Vagina (tissue), 2 donors: ENCODE results near the gene TMC8. TPM values are rescaled to one million over a fixed set of nuclear protein-coding genes. Genes with fewer than 3 reads are reported as not detected.

Experiments
- DNase-seq, 2 donors: peaks; one replicate each; pipeline ENCODE4 v3.0.0-alpha.2; 2017; ENCODE audit errors: extremely low spot score in 2 of 2
- H3K27ac ChIP-seq: fragments of 200-600 bp; sonication (generic); one replicate; pipeline ENCODE4 v1.5.1; 2019
- H3K27me3 ChIP-seq: fragments of 200-600 bp; sonication (generic); one replicate; pipeline ENCODE4 v1.5.1; 2019
- H3K36me3 ChIP-seq, 2 donors: fragments of 200-600 bp; sonication (generic); one replicate each; pipeline ENCODE4 v1.5.1; 2017 to 2019
- H3K4me1 ChIP-seq: fragments of 200-600 bp; sonication (generic); one replicate; pipeline ENCODE4 v1.5.1; 2019
- H3K4me3 ChIP-seq, 2 donors: fragments of 200-600 bp; sonication (generic); 1 replicate in 1 of 2; 2 replicates in 1 of 2; pipeline ENCODE4 v1.5.1; 2016 to 2019
- H3K9me3 ChIP-seq: fragments of 200-600 bp; sonication (generic); one replicate; pipeline ENCODE4 v1.5.1; 2019
- CTCF ChIP-seq, 3 experiments: fragments of 450-650 bp in 2 of 3; fragments of 200-600 bp in 1 of 3; sonication (generic) in 1 of 3; IDR thresholded peaks; one replicate each; pipeline ENCODE4 v1.5.1; 2017 to 2019; ENCODE audit warnings: antibody characterized with exemption in 3 of 3, mild to moderate bottlenecking in 2 of 3, moderate library complexity in 2 of 3
- POLR2A ChIP-seq, 2 donors: fragments of 450-650 bp; IDR thresholded peaks; one replicate each; pipeline ENCODE4 v1.6.1; 2017; ENCODE audit warnings: antibody characterized with exemption in 2 of 2, mild to moderate bottlenecking in 2 of 2, moderate library complexity in 2 of 2
- POLR2AphosphoS5 ChIP-seq, 2 donors: sonication (generic); formaldehyde crosslinking; IDR thresholded peaks; one replicate each; pipeline ENCODE4 v1.9.0; 2017; ENCODE audit warnings: antibody characterized with exemption in 2 of 2, mild to moderate bottlenecking in 2 of 2, low read depth in 1 of 2; ENCODE audit not compliant: insufficient read depth in 1 of 2
- intact Hi-C: fragments of 100-400 bp; cut with DNase I; formaldehyde crosslinking; loops from one replicate; pipeline ENCODE4 v1.15.1; 2023
- total RNA-seq: library from RNA; depleted of rRNA; stranded (reverse); fragments of >200 nt; gene quantifications from one replicate; pipeline ENCODE4 v1.2.3, GENCODE V29; 2016

TMC8 gene
- total RNA-seq, 1 donor from 2014 or later = 24.6 TPM

- peaks cover 0 to 7% of the 10 kb centered on the region in 2 donors for H3K36me3 ChIP-seq
- peak overlapping the region; percentile 79 for H3K27ac ChIP-seq
- no peak for TF ChIP-seq CTCF (IDR thresholded peaks at IDR 0.05)
- peaks cover 77% of the 10 kb centered on the region for H3K4me1 ChIP-seq
- H3K27me3 ChIP-seq = no peaks in the 10 kb centered on the region
- peak overlapping the region in 1 of 2 donors; percentile 78 for H3K4me3 ChIP-seq
- no peaks in the 10 kb centered on the region for H3K9me3 ChIP-seq
- intact Hi-C loops = loop anchor here (5.0 kb wide), 1 partner anchor 50 kb away; no protein-coding TSS in a partner anchor
- no peak for DNase-seq
These were observed 3.7 kb upstream of the TMC8 start for GRCh38 chr17:78126895-78127238.

GRCh38 chr17:78127239-78127887 lies 3.2 kb upstream of the TMC8 start:
- DNase-seq = no peak
- Histone ChIP-seq H3K4me1 (peaks cover 82% of the 10 kb centered on the region), H3K36me3 (peaks cover 0 to 7% of the 10 kb centered on the region in 2 donors), H3K27ac (peak overlapping the region; percentile 79), H3K9me3 (no peaks in the 10 kb centered on the region), H3K4me3 (peak overlapping the region; percentile 58 to 78), H3K27me3 (no peaks in the 10 kb centered on the region)
- intact Hi-C loops = loop anchor here (5.0 kb wide), 1 partner anchor 50 kb away; no protein-coding TSS in a partner anchor
- TF ChIP-seq CTCF (IDR thresholded peaks at IDR 0.05) (no peak), POLR2A (IDR thresholded peaks at IDR 0.05) (no peak), POLR2AphosphoS5 (IDR thresholded peaks at IDR 0.05; ENCODE audit: insufficient read depth in 1 of 2, low read depth in 1 of 2) (peak in 1 of 2 donors; percentile 46)

GRCh38 chr17:78127888-78128550 lies 2.6 kb upstream of the TMC8 start:
- Histone ChIP-seq H3K4me3 (peak overlapping the region; percentile 58 to 78), H3K4me1 (peaks cover 85% of the 10 kb centered on the region), H3K27me3 (no peaks in the 10 kb centered on the region), H3K36me3 (peaks cover 0 to 3% of the 10 kb centered on the region in 2 donors), H3K9me3 (no peaks in the 10 kb centered on the region), H3K27ac (peak overlapping the region; percentile 79)
- TF ChIP-seq POLR2A (IDR thresholded peaks at IDR 0.05) = no peak
- TF ChIP-seq POLR2AphosphoS5 (IDR thresholded peaks at IDR 0.05; ENCODE audit: insufficient read depth in 1 of 2, low read depth in 1 of 2) = no peak
- no peak for TF ChIP-seq CTCF (IDR thresholded peaks at IDR 0.05)
- intact Hi-C loops = loop anchor here (5.0 kb wide), 1 partner anchor 49 kb away; no protein-coding TSS in a partner anchor
- DNase-seq = no peak

GRCh38 chr17:78128551-78129350 lies 1.8 kb upstream of the TMC8 start, which contains the start of gene TMC6:
Gene TMC6, minus strand, starts transcription at chr17:78128755. Its CDS starts 1,923 bp downstream, at chr17:78126832.
- Histone ChIP-seq H3K27ac (peak within 1 kb of the TSS; percentile 79), H3K9me3 (no peaks in the 10 kb centered on the region), H3K4me3 (peak within 1 kb of the TSS; percentile 58 to 78), H3K36me3 (no peaks in the 10 kb centered on the region), H3K27me3 (no peaks in the 10 kb centered on the region), H3K4me1 (peaks cover 85% of the 10 kb centered on the region)
- no peak for DNase-seq
- intact Hi-C loops = loop anchor here (5.0 kb wide), 1 partner anchor 49 kb away; no protein-coding TSS in a partner anchor
- TF ChIP-seq CTCF (IDR thresholded peaks at IDR 0.05) (no peak), POLR2AphosphoS5 (IDR thresholded peaks at IDR 0.05; ENCODE audit: insufficient read depth in 1 of 2, low read depth in 1 of 2) (no peak), POLR2A (IDR thresholded peaks at IDR 0.05) (no peak)
